WTC11 (cell line): Measurements from ENCODE around the gene TRAF3IP1. TPM values are rescaled to one million over a fixed set of nuclear protein-coding genes. Genes with fewer than 3 reads are reported as not detected.

ENCODE experiments used
- ATAC-seq: fragments of 200-7000 bp; cut with Tn5 transposase; 2 replicates; pipeline ENCODE4 v1.10.0; 2021; ENCODE audit warnings: mild to moderate bottlenecking, moderate library complexity
- CTCF ChIA-PET: fragments of 300-600 bp; sonication (Branson Sonifier 250); formaldehyde crosslinking; loops from one replicate; lab custom pipeline; 2021; ENCODE audit warnings: antibody characterized with exemption; lab: Charles Lee
- POLR2A ChIA-PET: fragments of 350-600 bp; sonication (Branson Sonifier 250); formaldehyde crosslinking; loops from one replicate; lab custom pipeline; 2021; ENCODE audit warnings: antibody characterized with exemption; lab: Charles Lee
- DNase-seq: peaks from one replicate; pipeline ENCODE4 v3.0.0; 2021; ENCODE audit warnings: low spot score
- H3K27ac Mint-ChIP-seq: 2 replicates; pipeline ENCODE4 v1.8.0; 2021; ENCODE audit warnings: mixed read lengths
- H3K27me3 Mint-ChIP-seq: 2 replicates; pipeline ENCODE4 v1.8.0; 2021; ENCODE audit warnings: low read depth, mild to moderate bottlenecking, moderate library complexity, mixed read lengths
- H3K36me3 Mint-ChIP-seq: 2 replicates; pipeline ENCODE4 v1.8.0; 2021; ENCODE audit warnings: mixed read lengths
- H3K4me1 Mint-ChIP-seq: 2 replicates; pipeline ENCODE4 v1.8.0; 2022; ENCODE audit warnings: mixed read lengths
- H3K4me3 Mint-ChIP-seq: 2 replicates; pipeline ENCODE4 v1.8.0; 2021; ENCODE audit warnings: mild to moderate bottlenecking, moderate library complexity, mixed read lengths
- H3K9me3 Mint-ChIP-seq: 2 replicates; pipeline ENCODE4 v1.8.0; 2021; ENCODE audit warnings: mixed read lengths
- ATF1 ChIP-seq: sonication (generic); formaldehyde crosslinking; IDR thresholded peaks from 2 replicates; pipeline ENCODE4 v1.8.1; 2023; ENCODE audit warnings: mild to moderate bottlenecking, moderate library complexity, missing genetic modification reagents
- ATF2 ChIP-seq: sonication (generic); formaldehyde crosslinking; IDR thresholded peaks from 2 replicates; pipeline ENCODE4 v1.8.1; 2022; ENCODE audit warnings: low read depth, missing genetic modification reagents, borderline replicate concordance
- CBFB ChIP-seq: sonication (generic); formaldehyde crosslinking; IDR thresholded peaks from 2 replicates; pipeline ENCODE4 v1.8.1; 2022; ENCODE audit warnings: mild to moderate bottlenecking, low read depth, missing genetic modification reagents
- E2F4 ChIP-seq: sonication (generic); formaldehyde crosslinking; IDR thresholded peaks from 2 replicates; pipeline ENCODE4 v1.8.1; 2022; ENCODE audit warnings: low read depth, mild to moderate bottlenecking, moderate library complexity, missing genetic modification reagents, borderline replicate concordance
- ERG ChIP-seq: fragments of 250-450 bp; sonication (Bioruptor Pico); IDR thresholded peaks from 2 replicates; pipeline ENCODE4 v1.8.0; 2021; ENCODE audit warnings: mild to moderate bottlenecking
- JAZF1 ChIP-seq: fragments of 250-450 bp; sonication (Bioruptor Pico); IDR thresholded peaks from 2 replicates; pipeline ENCODE4 v1.9.0; 2021; ENCODE audit warnings: moderate library complexity, mild to moderate bottlenecking, inconsistent platforms
- JUN ChIP-seq: sonication (generic); formaldehyde crosslinking; IDR thresholded peaks from 2 replicates; pipeline ENCODE4 v1.8.0; 2023; ENCODE audit warnings: mild to moderate bottlenecking, missing genetic modification reagents
- KAT7 ChIP-seq: sonication (generic); formaldehyde crosslinking; IDR thresholded peaks from 2 replicates; pipeline ENCODE4 v1.8.1; 2023; ENCODE audit warnings: missing genetic modification reagents, mild to moderate bottlenecking, borderline replicate concordance
- MXD4 ChIP-seq: fragments of 250-450 bp; sonication (Bioruptor Pico); IDR thresholded peaks from 2 replicates; pipeline ENCODE4 v1.8.0; 2021; ENCODE audit warnings: mild to moderate bottlenecking, moderate library complexity, borderline replicate concordance
- MYBL2 ChIP-seq: sonication (generic); formaldehyde crosslinking; IDR thresholded peaks from 2 replicates; pipeline ENCODE4 v1.8.1; 2023; ENCODE audit warnings: mild to moderate bottlenecking, moderate library complexity, missing genetic modification reagents
- NFYB ChIP-seq: sonication (generic); formaldehyde crosslinking; conservative IDR thresholded peaks from 2 replicates; pipeline ENCODE4 v1.8.0; 2022; ENCODE audit warnings: low read depth, missing genetic modification reagents
- NR3C1 ChIP-seq: sonication (generic); formaldehyde crosslinking; conservative IDR thresholded peaks from 2 replicates; pipeline ENCODE4 v1.8.1; 2023; ENCODE audit warnings: low read depth, mild to moderate bottlenecking, missing genetic modification reagents
- SMAD3 ChIP-seq: sonication (generic); formaldehyde crosslinking; IDR thresholded peaks from 2 replicates; pipeline ENCODE4 v1.8.0; 2022; ENCODE audit warnings: missing genetic modification reagents, mild to moderate bottlenecking, borderline replicate concordance
- SP1 ChIP-seq: sonication (generic); formaldehyde crosslinking; conservative IDR thresholded peaks from 2 replicates; pipeline ENCODE4 v1.8.1; 2022; ENCODE audit warnings: missing genetic modification reagents
- TCF7 ChIP-seq: sonication (generic); formaldehyde crosslinking; IDR thresholded peaks from 2 replicates; pipeline ENCODE4 v1.8.0; 2022; ENCODE audit warnings: mild to moderate bottlenecking, low read depth, missing genetic modification reagents, moderate library complexity
- ZNF416 ChIP-seq: fragments of 250-450 bp; sonication (Bioruptor Pico); IDR thresholded peaks from 2 replicates; pipeline ENCODE4 v1.9.0; 2021; ENCODE audit warnings: mild to moderate bottlenecking, inconsistent platforms
- ZNF512 ChIP-seq: sonication (generic); formaldehyde crosslinking; IDR thresholded peaks from 2 replicates; pipeline ENCODE4 v1.8.1; 2022; ENCODE audit warnings: missing genetic modification reagents, borderline replicate concordance
- total RNA-seq: library from RNA; stranded (reverse); gene quantifications from 3 replicates; pipeline ENCODE4 v1.2.3, GENCODE V29; 2021
- TF ChIP-seq, protein P1 (sequence below): fragments of 200-600 bp; IDR thresholded peaks from 2 replicates; pipeline ENCODE4 v1.8.0; 2022; ENCODE audit warnings: antibody characterized with exemption

Gene TRAF3IP1
- total RNA-seq, 1 experiment from 2014 or later, result 18.7 TPM

GRCh38 chr2:238427435-238428162 is 107.3 kb downstream of the TRAF3IP1 start:
- Mint-ChIP-seq H3K9me3 (no peaks in the 10 kb centered on the region), H3K27me3 (no peaks in the 10 kb centered on the region), H3K36me3 (no peaks in the 10 kb centered on the region), H3K4me3 (peak overlapping the region; percentile 94), H3K27ac (peak overlapping the region; percentile 76; the same call in 1 of the 2 replicates), H3K4me1 (peaks cover 14% of the 10 kb centered on the region)
- POLR2A ChIA-PET, result interaction anchor here (0.5 kb wide), 1 partner anchor 22 kb away, joined by 3 read pairs; no protein-coding TSS in a partner anchor
- ATAC-seq (no peak; the same call in 1 of the 2 replicates), DNase-seq (no peak)
- CTCF ChIA-PET, result interaction anchor here (1.2 to 1.9 kb wide), 2 partner anchors 41 to 60 kb away, joined by 3 to 7 read pairs; no protein-coding TSS in a partner anchor
- TF ChIP-seq JUN (no peak), ERG (CRISPR knock-in tag) (no peak), MYBL2 (CRISPR knock-in tag) (0 out of 2 replicates have a peak, but pooled peaks have one; percentile 38)

DNA sequence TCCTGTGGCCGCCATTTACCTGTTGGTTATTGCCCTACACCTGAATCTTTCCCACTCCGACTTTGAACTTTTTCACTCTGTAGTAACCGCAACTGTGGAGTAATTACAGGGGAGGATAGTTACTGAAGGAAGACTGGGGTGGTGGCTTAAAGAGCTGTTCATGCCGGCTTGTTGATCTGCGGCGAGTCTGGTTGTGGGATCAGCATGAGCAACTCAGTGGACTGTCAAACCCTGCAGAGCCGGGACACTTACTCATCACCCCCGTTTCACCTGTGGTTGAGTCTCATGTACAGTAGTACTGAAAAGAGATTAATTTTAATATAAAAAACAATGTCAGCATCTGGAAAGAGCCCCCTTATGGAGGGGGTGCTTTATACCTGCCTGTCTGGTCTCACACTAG is 108.5 kb downstream of the TRAF3IP1 start:
- no peak for DNase-seq
- H3K4me1 Mint-ChIP-seq, result peaks cover 14% of the 10 kb centered on the region
- H3K4me3 Mint-ChIP-seq, result peak overlapping the region; percentile 94; the same call in 1 of the 2 replicates
- no peaks in the 10 kb centered on the region for H3K27me3 Mint-ChIP-seq
- no peaks in the 10 kb centered on the region for H3K9me3 Mint-ChIP-seq
- no peak for ATAC-seq
- POLR2A ChIA-PET, result no interaction called here
- CTCF ChIA-PET, result interaction anchor here (1.2 to 1.9 kb wide), 2 partner anchors 43 to 61 kb away, joined by 3 to 7 read pairs; no protein-coding TSS in a partner anchor
- TF ChIP-seq JAZF1 (CRISPR knock-in tag) (no peak), ATF1 (CRISPR knock-in tag) (no peak), SMAD3 (CRISPR knock-in tag) (no peak), E2F4 (CRISPR knock-in tag) (no peak), KAT7 (CRISPR knock-in tag) (no peak), SP1 (CRISPR knock-in tag) (no peak), NR3C1 (CRISPR knock-in tag) (no peak)
- no peak overlapping the region for H3K27ac Mint-ChIP-seq
- peaks cover 8% of the 10 kb centered on the region for H3K36me3 Mint-ChIP-seq

DNA sequence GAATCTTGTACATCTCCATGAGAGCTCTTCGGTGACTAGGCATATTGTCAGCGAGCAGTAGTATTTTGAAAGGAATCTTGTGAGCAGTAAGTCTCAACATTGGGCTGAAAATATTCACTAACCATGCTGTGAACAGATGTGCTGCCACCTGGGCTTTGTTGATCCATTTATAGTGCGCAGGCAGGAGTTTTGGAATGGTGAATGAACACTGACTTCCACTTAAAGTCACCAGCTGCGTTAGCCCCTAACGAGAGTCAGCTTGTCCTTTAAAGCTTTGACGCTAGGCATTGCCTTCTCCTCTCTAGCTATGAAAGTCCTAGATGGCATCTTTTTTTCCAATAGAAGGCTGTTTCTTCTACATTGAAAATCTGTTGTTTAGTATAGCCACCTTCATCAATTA is 110.5 kb downstream of the TRAF3IP1 start:
- Mint-ChIP-seq H3K4me3 (no peak overlapping the region), H3K27me3 (no peaks in the 10 kb centered on the region), H3K36me3 (peaks cover 25% of the 10 kb centered on the region), H3K4me1 (peaks cover 11% of the 10 kb centered on the region), H3K27ac (no peak overlapping the region), H3K9me3 (no peaks in the 10 kb centered on the region)
- ChIA-PET POLR2A (no interaction called here), CTCF (interaction anchor here (0.6 to 1.9 kb wide), 3 partner anchors 60 to 444 kb away, joined by 3 to 7 read pairs (median 3); no protein-coding TSS in a partner anchor)
- no peak for DNase-seq
- no peak for ATAC-seq
- TF ChIP-seq ZNF512 (no peak), CBFB (CRISPR knock-in tag) (no peak), NFYB (CRISPR knock-in tag) (no peak), TCF7 (CRISPR knock-in tag) (no peak), MXD4 (CRISPR knock-in tag) (no peak), ZNF416 (CRISPR knock-in tag) (no peak), ATF2 (no peak)
- TF ChIP-seq, protein P1, sequence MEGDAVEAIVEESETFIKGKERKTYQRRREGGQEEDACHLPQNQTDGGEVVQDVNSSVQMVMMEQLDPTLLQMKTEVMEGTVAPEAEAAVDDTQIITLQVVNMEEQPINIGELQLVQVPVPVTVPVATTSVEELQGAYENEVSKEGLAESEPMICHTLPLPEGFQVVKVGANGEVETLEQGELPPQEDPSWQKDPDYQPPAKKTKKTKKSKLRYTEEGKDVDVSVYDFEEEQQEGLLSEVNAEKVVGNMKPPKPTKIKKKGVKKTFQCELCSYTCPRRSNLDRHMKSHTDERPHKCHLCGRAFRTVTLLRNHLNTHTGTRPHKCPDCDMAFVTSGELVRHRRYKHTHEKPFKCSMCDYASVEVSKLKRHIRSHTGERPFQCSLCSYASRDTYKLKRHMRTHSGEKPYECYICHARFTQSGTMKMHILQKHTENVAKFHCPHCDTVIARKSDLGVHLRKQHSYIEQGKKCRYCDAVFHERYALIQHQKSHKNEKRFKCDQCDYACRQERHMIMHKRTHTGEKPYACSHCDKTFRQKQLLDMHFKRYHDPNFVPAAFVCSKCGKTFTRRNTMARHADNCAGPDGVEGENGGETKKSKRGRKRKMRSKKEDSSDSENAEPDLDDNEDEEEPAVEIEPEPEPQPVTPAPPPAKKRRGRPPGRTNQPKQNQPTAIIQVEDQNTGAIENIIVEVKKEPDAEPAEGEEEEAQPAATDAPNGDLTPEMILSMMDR, result no peak
